ENCODE results near the gene PEPD.
"Not testable (repeated sequence)": the region's sequence is repeated elsewhere in the genome, so short reads cannot be mapped to it uniquely, and the experiment has no call there.

PEPD gene

GRCh38 chr19:33521480-33522370 lies at the start of gene PEPD:
Gene PEPD (minus strand): TSS chr19:33521791. CDS start chr19:33521760, 31 bp downstream.
- TF ChIP-seq ZNF274 (IDR thresholded peaks at IDR 0.05; ENCODE audit: low read depth, low read length), result no peak
- peak within 1 kb of the TSS; percentile 96 for H3K4me3 ChIP-seq (ENCODE audit: low read length)

- TF ChIP-seq ZNF274 (IDR thresholded peaks at IDR 0.05; ENCODE audit: low read depth, low read length), result no peak
- no peak overlapping the region for H3K4me3 ChIP-seq (ENCODE audit: low read length)
Measured at GRCh38 chr19:33569821-33570220, 48.2 kb upstream of the PEPD start.

GRCh38 chr19:33568706-33569105 lies 47.1 kb upstream of the PEPD start:
- no peak overlapping the region for H3K4me3 ChIP-seq (ENCODE audit: low read length)
- no peak for TF ChIP-seq ZNF274 (IDR thresholded peaks at IDR 0.05; ENCODE audit: low read depth, low read length)

GRCh38 chr19:33564836-33565338 lies 43.3 kb upstream of the PEPD start:
- TF ChIP-seq ZNF274 (IDR thresholded peaks at IDR 0.05; ENCODE audit: low read depth, low read length), result no peak
- no peak overlapping the region for H3K4me3 ChIP-seq (ENCODE audit: low read length)

GRCh38 chr19:33562636-33563035 lies 41.0 kb upstream of the PEPD start:
- TF ChIP-seq ZNF274 (IDR thresholded peaks at IDR 0.05; ENCODE audit: low read depth, low read length), result no peak
- no peak overlapping the region for H3K4me3 ChIP-seq (ENCODE audit: low read length)

- H3K4me3 ChIP-seq (ENCODE audit: low read length), result not testable (repeated sequence)
Measured at GRCh38 chr19:33561666-33562065, 40.1 kb upstream of the PEPD start.

- no peak overlapping the region for H3K4me3 ChIP-seq (ENCODE audit: low read length)
- no peak for TF ChIP-seq ZNF274 (IDR thresholded peaks at IDR 0.05; ENCODE audit: low read depth, low read length)
Measured at GRCh38 chr19:33561261-33561660, 39.7 kb upstream of the PEPD start.

- no peak overlapping the region for H3K4me3 ChIP-seq (ENCODE audit: low read length)
- TF ChIP-seq ZNF274 (IDR thresholded peaks at IDR 0.05; ENCODE audit: low read depth, low read length), result no peak
Measured at GRCh38 chr19:33559996-33560395, 38.4 kb upstream of the PEPD start.

- H3K4me3 ChIP-seq (ENCODE audit: low read length), result no peak overlapping the region
- no peak for TF ChIP-seq ZNF274 (IDR thresholded peaks at IDR 0.05; ENCODE audit: low read depth, low read length)
Measured at GRCh38 chr19:33558856-33559255, 37.3 kb upstream of the PEPD start.

GRCh38 chr19:33558151-33558550 lies 36.6 kb upstream of the PEPD start:
- H3K4me3 ChIP-seq (ENCODE audit: low read length), result no peak overlapping the region
- no peak for TF ChIP-seq ZNF274 (IDR thresholded peaks at IDR 0.05; ENCODE audit: low read depth, low read length)

GRCh38 chr19:33557720-33558119 lies 36.1 kb upstream of the PEPD start:
- no peak for TF ChIP-seq ZNF274 (IDR thresholded peaks at IDR 0.05; ENCODE audit: low read depth, low read length)
- H3K4me3 ChIP-seq (ENCODE audit: low read length), result no peak overlapping the region

- no peak overlapping the region for H3K4me3 ChIP-seq (ENCODE audit: low read length)
- no peak for TF ChIP-seq ZNF274 (IDR thresholded peaks at IDR 0.05; ENCODE audit: low read depth, low read length)
Measured at GRCh38 chr19:33557196-33557595, 35.6 kb upstream of the PEPD start.

GRCh38 chr19:33556261-33556660 lies 34.7 kb upstream of the PEPD start:
- TF ChIP-seq ZNF274 (IDR thresholded peaks at IDR 0.05; ENCODE audit: low read depth, low read length), result no peak
- H3K4me3 ChIP-seq (ENCODE audit: low read length), result no peak overlapping the region

- H3K4me3 ChIP-seq (ENCODE audit: low read length), result not testable (repeated sequence)
Measured at GRCh38 chr19:33555726-33556125, 34.1 kb upstream of the PEPD start.

GRCh38 chr19:33554821-33555220 lies 33.2 kb upstream of the PEPD start:
- no peak overlapping the region for H3K4me3 ChIP-seq (ENCODE audit: low read length)

GRCh38 chr19:33554391-33554790 lies 32.8 kb upstream of the PEPD start:
- TF ChIP-seq ZNF274 (IDR thresholded peaks at IDR 0.05; ENCODE audit: low read depth, low read length), result no peak

More at GRCh38 chr19:33554821-33555220, 33.2 kb upstream of the PEPD start:
- no peak for TF ChIP-seq ZNF274 (IDR thresholded peaks at IDR 0.05; ENCODE audit: low read depth, low read length)

More at GRCh38 chr19:33554391-33554790, 32.8 kb upstream of the PEPD start:
- no peak overlapping the region for H3K4me3 ChIP-seq (ENCODE audit: low read length)
